K562 (cell line): ENCODE results near the gene MYL9. TPM values are rescaled to one million over a fixed set of nuclear protein-coding genes. Genes with fewer than 3 reads are reported as not detected.

ENCODE experiments used
- BCOR ChIP-seq: fragments of 450-650 bp; IDR thresholded peaks from 2 replicates; pipeline ENCODE4 v1.6.1; 2016
- CXXC5 ChIP-seq: fragments of 250-450 bp; sonication (Bioruptor Pico); IDR thresholded peaks from 2 replicates; pipeline ENCODE4 v1.8.0; 2022; ENCODE audit warnings: inconsistent platforms, mild to moderate bottlenecking, moderate library complexity
- GATAD2A ChIP-seq: fragments of 450-650 bp; IDR thresholded peaks from 2 replicates; pipeline ENCODE4 v1.6.1; 2017
- HDAC8 ChIP-seq: fragments of 450-650 bp; IDR thresholded peaks from 2 replicates; pipeline ENCODE4 v1.6.1; 2016; ENCODE audit warnings: mild to moderate bottlenecking, missing genetic modification characterization, moderate library complexity, missing compliant biosample characterization
- HNRNPK ChIP-seq: fragments of 200-400 bp; formaldehyde crosslinking; IDR thresholded peaks from one replicate; pipeline ENCODE4 v1.6.1; 2018; ENCODE audit warnings: mild to moderate bottlenecking, low read depth, low read length; ENCODE audit not compliant: poor library complexity, severe bottlenecking
- ILF3 ChIP-seq: fragments of 450-650 bp; IDR thresholded peaks from 2 replicates; pipeline ENCODE4 v1.6.1; 2018; ENCODE audit warnings: antibody characterized with exemption, mild to moderate bottlenecking, moderate library complexity, borderline replicate concordance
- JUND ChIP-seq, 2 experiments: IDR thresholded peaks; 2 replicates in 1 of 2; 3 replicates in 1 of 2; pipeline ENCODE4 v1.6.1; 2011; ENCODE audit warnings: borderline replicate concordance in 2 of 2, low read depth in 2 of 2, low read length in 2 of 2, improper control_type of control experiment in 1 of 2, missing biosample characterization in 1 of 2, missing genetic modification characterization in 1 of 2, missing genetic modification reagents in 1 of 2
- MYC ChIP-seq, 2 experiments: fragments of 250-450 bp in 1 of 2; sonication (Bioruptor Pico) in 1 of 2; IDR thresholded peaks; 2 replicates each; pipeline versions ENCODE4 v1.5.1 to v1.6.1; 2012 to 2021; ENCODE audit warnings: low read depth in 2 of 2, borderline replicate concordance in 1 of 2, improper control_type of control experiment in 1 of 2, low read length in 1 of 2, mild to moderate bottlenecking in 1 of 2, moderate library complexity in 1 of 2
- NCOA4 ChIP-seq: fragments of 450-650 bp; IDR thresholded peaks from 2 replicates; pipeline ENCODE4 v1.6.1; 2018; ENCODE audit warnings: mild to moderate bottlenecking; ENCODE audit not compliant: partially characterized antibody
- SMARCC2 ChIP-seq: fragments of 450-650 bp; IDR thresholded peaks from 2 replicates; pipeline ENCODE4 v1.6.1; 2017; ENCODE audit warnings: antibody characterized with exemption, moderate library complexity, mild to moderate bottlenecking, low read depth
- ZNF354B ChIP-seq: fragments of 250-450 bp; sonication (Bioruptor Pico); IDR thresholded peaks from 2 replicates; pipeline ENCODE4 v1.4.0; 2020
- polyA plus RNA-seq, 8 experiments: library from polyadenylated mRNA; depleted of rRNA in 4 of 8; stranded (reverse) in 5 of 8; unstranded in 3 of 8; fragments of >200 nt; fragmentation: Nextera tagmentation in 2 of 8; fragmentation: Illumina TruSeq in 1 of 8; extraction: Ambion mirVana in 2 of 8; extraction: Trizol in 1 of 8; gene quantifications; 2 replicates each; pipeline versions ENCODE4 v1.2.1 to v1.2.3, GENCODE V29; 2011 to 2014; ENCODE audit warnings: inconsistent platforms in 1 of 8, missing spikeins in 1 of 8
- total RNA-seq, 7 experiments: library from RNA; depleted of rRNA in 6 of 7; stranded (reverse); fragments of >200 nt in 6 of 7; fragmentation: Illumina TruSeq in 2 of 7; extraction: Trizol in 2 of 7; gene quantifications; 2 replicates each; pipeline versions ENCODE4 v1.2.1 to v1.2.3, GENCODE V29; 2011 to 2021; ENCODE audit warnings: low replicate concordance in 1 of 7
- TF ChIP-seq, protein P1 (sequence below): fragments of 200-800 bp; sonication (Bioruptor generic); IDR thresholded peaks from 2 replicates; pipeline ENCODE4 v1.6.1; 2017; ENCODE audit warnings: missing genetic modification characterization, missing compliant biosample characterization
- TF ChIP-seq, protein P2 (sequence below), 3 experiments: fragments of 200-800 bp in 1 of 3; fragments of 250-450 bp in 1 of 3; fragments of 450-650 bp in 1 of 3; sonication (Bioruptor Pico) in 1 of 3; sonication (Bioruptor generic) in 1 of 3; formaldehyde crosslinking in 1 of 3; IDR thresholded peaks; 2 replicates each; pipeline versions ENCODE4 v1.6.1 to v1.8.0; 2016 to 2022; ENCODE audit warnings: mild to moderate bottlenecking in 2 of 3, missing genetic modification characterization in 2 of 3, missing compliant biosample characterization in 1 of 3, moderate library complexity in 1 of 3
- TF ChIP-seq, protein P3 (sequence below): fragments of 450-650 bp; IDR thresholded peaks from 2 replicates; pipeline ENCODE4 v1.6.1; 2018; ENCODE audit not compliant: partially characterized antibody
- TF ChIP-seq, protein P4 (sequence below): sonication (generic); formaldehyde crosslinking; IDR thresholded peaks from 2 replicates; pipeline ENCODE4 v1.8.1; 2022; ENCODE audit warnings: missing genetic modification reagents

The MYL9 gene
- total and polyA plus RNA-seq, 9 of the 15 experiments (the other 6 are each of a cell fraction or from before 2014, with no cell fraction given) = 0.11 to 3.2 (median 0.81) TPM; not detected in 1

DNA sequence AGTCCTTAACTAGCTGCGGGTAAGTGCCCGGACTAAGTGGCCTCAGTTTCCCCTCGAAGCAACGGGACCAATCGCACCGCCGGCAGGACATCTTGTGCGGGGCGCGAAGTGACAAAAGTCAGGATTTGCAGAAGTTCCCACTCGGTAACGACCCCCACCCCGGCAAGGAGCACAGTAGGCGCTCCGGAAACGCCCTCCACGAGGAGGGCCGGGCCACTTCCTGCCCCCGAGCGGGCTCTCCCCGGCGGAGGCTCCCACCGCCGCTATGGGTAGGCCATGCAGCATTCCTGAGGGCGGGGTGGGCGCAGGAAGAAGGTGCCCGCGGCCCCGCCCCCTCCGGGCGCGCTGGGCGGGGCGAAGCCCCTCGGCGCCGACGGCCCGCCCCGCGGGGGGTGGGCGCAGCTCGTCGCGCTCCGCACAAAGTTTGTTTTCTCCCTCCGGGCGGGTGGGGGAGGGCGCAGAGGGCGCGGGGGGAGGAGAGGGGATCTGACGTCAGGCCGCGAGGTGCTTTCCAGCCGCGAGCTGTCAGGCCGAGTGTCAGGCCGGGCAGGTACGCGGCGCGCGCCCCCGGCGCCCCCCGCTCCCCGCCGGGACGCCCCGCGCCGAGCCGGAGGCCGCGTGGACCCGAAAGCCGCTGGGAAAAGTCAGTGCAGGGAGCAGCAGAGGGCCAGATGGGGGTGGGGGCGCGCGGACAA is 31.9 kb downstream of the MYL9 start, which contains the start of gene TGIF2 (continued):
- TF ChIP-seq, protein P1, sequence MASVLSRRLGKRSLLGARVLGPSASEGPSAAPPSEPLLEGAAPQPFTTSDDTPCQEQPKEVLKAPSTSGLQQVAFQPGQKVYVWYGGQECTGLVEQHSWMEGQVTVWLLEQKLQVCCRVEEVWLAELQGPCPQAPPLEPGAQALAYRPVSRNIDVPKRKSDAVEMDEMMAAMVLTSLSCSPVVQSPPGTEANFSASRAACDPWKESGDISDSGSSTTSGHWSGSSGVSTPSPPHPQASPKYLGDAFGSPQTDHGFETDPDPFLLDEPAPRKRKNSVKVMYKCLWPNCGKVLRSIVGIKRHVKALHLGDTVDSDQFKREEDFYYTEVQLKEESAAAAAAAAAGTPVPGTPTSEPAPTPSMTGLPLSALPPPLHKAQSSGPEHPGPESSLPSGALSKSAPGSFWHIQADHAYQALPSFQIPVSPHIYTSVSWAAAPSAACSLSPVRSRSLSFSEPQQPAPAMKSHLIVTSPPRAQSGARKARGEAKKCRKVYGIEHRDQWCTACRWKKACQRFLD (CRISPR knock-in tag) = peak; percentile 21; the same call in 1 of the 2 replicates
- TF ChIP-seq NCOA4 (no peak), HNRNPK (no peak), ILF3 (no peak), JUND (IDR thresholded peaks at IDR 0.05; ENCODE audit: borderline replicate concordance, low read depth, low read length) (peak; percentile 13; the same call in 1 of the 2 replicates), JUND (tag; IDR thresholded peaks at IDR 0.05; ENCODE audit: borderline replicate concordance, low read depth, low read length) (no peak; the same call in 2 of the 3 replicates), BCOR (peak; percentile 85), GATAD2A (0 out of 2 replicates have a peak, but pooled peaks have one; percentile 38), HDAC8 (tag) (peak; percentile 47; the same call in 1 of the 2 replicates), ZNF354B (CRISPR knock-in tag) (no peak), MYC (IDR thresholded peaks at IDR 0.05; ENCODE audit: low read depth, low read length) (no peak), MYC (CRISPR knock-in tag; IDR thresholded peaks at IDR 0.05; ENCODE audit: borderline replicate concordance, low read depth) (no peak), SMARCC2 (no peak), CXXC5 (CRISPR knock-in tag) (peak; percentile 70)
- TF ChIP-seq, protein P2, sequence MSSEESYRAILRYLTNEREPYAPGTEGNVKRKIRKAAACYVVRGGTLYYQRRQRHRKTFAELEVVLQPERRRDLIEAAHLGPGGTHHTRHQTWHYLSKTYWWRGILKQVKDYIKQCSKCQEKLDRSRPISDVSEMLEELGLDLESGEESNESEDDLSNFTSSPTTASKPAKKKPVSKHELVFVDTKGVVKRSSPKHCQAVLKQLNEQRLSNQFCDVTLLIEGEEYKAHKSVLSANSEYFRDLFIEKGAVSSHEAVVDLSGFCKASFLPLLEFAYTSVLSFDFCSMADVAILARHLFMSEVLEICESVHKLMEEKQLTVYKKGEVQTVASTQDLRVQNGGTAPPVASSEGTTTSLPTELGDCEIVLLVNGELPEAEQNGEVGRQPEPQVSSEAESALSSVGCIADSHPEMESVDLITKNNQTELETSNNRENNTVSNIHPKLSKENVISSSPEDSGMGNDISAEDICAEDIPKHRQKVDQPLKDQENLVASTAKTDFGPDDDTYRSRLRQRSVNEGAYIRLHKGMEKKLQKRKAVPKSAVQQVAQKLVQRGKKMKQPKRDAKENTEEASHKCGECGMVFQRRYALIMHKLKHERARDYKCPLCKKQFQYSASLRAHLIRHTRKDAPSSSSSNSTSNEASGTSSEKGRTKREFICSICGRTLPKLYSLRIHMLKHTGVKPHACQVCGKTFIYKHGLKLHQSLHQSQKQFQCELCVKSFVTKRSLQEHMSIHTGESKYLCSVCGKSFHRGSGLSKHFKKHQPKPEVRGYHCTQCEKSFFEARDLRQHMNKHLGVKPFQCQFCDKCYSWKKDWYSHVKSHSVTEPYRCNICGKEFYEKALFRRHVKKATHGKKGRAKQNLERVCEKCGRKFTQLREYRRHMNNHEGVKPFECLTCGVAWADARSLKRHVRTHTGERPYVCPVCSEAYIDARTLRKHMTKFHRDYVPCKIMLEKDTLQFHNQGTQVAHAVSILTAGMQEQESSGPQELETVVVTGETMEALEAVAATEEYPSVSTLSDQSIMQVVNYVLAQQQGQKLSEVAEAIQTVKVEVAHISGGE (CRISPR knock-in tag; IDR thresholded peaks at IDR 0.05) = peak in 1 of 3 experiments; percentile 74; a peak in 2 of 6 replicates
- TF ChIP-seq, protein P3, sequence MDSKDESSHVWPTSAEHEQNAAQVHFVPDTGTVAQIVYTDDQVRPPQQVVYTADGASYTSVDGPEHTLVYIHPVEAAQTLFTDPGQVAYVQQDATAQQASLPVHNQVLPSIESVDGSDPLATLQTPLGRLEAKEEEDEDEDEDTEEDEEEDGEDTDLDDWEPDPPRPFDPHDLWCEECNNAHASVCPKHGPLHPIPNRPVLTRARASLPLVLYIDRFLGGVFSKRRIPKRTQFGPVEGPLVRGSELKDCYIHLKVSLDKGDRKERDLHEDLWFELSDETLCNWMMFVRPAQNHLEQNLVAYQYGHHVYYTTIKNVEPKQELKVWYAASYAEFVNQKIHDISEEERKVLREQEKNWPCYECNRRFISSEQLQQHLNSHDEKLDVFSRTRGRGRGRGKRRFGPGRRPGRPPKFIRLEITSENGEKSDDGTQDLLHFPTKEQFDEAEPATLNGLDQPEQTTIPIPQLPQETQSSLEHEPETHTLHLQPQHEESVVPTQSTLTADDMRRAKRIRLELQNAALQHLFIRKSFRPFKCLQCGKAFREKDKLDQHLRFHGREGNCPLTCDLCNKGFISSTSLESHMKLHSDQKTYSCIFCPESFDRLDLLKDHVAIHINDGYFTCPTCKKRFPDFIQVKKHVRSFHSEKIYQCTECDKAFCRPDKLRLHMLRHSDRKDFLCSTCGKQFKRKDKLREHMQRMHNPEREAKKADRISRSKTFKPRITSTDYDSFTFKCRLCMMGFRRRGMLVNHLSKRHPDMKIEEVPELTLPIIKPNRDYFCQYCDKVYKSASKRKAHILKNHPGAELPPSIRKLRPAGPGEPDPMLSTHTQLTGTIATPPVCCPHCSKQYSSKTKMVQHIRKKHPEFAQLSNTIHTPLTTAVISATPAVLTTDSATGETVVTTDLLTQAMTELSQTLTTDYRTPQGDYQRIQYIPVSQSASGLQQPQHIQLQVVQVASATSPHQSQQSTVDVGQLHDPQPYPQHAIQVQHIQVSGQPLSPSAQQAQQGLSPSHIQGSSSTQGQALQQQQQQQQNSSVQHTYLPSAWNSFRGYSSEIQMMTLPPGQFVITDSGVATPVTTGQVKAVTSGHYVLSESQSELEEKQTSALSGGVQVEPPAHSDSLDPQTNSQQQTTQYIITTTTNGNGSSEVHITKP = no peak
- TF ChIP-seq, protein P4, sequence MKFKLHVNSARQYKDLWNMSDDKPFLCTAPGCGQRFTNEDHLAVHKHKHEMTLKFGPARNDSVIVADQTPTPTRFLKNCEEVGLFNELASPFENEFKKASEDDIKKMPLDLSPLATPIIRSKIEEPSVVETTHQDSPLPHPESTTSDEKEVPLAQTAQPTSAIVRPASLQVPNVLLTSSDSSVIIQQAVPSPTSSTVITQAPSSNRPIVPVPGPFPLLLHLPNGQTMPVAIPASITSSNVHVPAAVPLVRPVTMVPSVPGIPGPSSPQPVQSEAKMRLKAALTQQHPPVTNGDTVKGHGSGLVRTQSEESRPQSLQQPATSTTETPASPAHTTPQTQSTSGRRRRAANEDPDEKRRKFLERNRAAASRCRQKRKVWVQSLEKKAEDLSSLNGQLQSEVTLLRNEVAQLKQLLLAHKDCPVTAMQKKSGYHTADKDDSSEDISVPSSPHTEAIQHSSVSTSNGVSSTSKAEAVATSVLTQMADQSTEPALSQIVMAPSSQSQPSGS (CRISPR knock-in tag) = no peak
